ENCODE results near the gene SLC27A5. TPM values are rescaled to one million over a fixed set of nuclear protein-coding genes. Genes with fewer than 3 reads are reported as not detected.
"Not testable (repeated sequence)": the region's sequence is repeated elsewhere in the genome, so short reads cannot be mapped to it uniquely, and the experiment has no call there.

Gene SLC27A5
- total RNA-seq, 2 donors from 2014 or later = 6.6 to 20.7 TPM

DNA sequence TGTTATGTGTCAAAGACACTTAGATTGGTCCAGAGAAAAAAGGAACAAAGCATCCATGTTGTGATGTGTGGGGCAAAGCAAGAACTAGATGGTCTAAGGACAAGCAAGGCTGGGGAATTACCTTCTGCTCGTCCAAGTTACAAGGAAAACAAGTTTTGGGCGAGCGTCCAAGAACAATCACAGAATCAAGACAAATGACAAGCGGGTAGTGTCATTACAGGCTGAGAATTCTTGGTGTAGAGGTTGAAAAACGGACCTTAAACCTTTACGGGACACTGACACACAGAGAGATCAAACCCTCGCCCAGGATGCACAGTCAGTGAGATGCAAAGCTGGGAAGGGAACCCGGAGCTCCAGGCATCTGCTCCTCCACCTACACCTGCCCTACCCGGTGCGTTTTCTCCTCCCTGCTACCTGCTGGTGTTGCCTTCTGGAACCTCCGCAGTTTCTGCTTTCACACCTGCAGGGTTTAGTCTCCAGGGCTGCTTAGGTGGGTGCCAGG lies 60.9 kb downstream of the SLC27A5 start:
- Histone ChIP-seq H3K4me1 (replicated peaks) (no peaks in the 10 kb centered on the region), H3K27ac (peak overlapping the region; percentile 66 to 74), H3K9me3 (no peaks in the 10 kb centered on the region), H3K4me3 (peak overlapping the region; percentile 87 to 91), H3K36me3 (no peaks in the 10 kb centered on the region), H3K27me3 (replicated peaks; ENCODE audit: insufficient read depth) (no peaks in the 10 kb centered on the region)
- TF ChIP-seq POLR2A (IDR thresholded peaks at IDR 0.05) (no peak), POLR2AphosphoS5 (IDR thresholded peaks at IDR 0.05) (no peak)
- TF ChIP-seq, protein P1, sequence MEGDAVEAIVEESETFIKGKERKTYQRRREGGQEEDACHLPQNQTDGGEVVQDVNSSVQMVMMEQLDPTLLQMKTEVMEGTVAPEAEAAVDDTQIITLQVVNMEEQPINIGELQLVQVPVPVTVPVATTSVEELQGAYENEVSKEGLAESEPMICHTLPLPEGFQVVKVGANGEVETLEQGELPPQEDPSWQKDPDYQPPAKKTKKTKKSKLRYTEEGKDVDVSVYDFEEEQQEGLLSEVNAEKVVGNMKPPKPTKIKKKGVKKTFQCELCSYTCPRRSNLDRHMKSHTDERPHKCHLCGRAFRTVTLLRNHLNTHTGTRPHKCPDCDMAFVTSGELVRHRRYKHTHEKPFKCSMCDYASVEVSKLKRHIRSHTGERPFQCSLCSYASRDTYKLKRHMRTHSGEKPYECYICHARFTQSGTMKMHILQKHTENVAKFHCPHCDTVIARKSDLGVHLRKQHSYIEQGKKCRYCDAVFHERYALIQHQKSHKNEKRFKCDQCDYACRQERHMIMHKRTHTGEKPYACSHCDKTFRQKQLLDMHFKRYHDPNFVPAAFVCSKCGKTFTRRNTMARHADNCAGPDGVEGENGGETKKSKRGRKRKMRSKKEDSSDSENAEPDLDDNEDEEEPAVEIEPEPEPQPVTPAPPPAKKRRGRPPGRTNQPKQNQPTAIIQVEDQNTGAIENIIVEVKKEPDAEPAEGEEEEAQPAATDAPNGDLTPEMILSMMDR (IDR thresholded peaks at IDR 0.05) = no peak
- WGBS = 5% methylated on average over 11 of the region's 11 CpGs
- peak; percentile 59 for DNase-seq (ENCODE audit: low spot score)
- intact Hi-C loops (cut with DNase I) = no loop called here

DNA sequence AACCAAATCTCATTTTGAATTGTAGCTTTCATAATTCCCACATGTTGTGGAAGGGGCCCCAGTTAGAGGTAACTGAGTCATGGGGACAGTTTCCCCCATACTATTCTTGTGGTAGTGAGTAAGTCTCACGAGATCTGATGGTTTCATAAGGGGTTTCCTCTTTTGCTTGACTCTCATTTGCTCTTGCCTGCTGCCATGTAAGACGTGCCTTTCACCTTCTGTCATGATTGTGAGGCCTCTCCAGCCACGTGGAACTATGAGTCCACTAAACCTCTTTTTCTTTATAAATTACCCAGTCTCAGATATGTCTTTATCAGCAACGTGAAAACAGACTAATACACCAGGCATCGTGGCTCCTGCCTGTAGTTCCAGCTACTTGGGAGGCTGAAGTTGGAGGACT lies 61.8 kb downstream of the SLC27A5 start:
- not testable (repeated sequence) for H3K4me1 ChIP-seq (replicated peaks)

DNA sequence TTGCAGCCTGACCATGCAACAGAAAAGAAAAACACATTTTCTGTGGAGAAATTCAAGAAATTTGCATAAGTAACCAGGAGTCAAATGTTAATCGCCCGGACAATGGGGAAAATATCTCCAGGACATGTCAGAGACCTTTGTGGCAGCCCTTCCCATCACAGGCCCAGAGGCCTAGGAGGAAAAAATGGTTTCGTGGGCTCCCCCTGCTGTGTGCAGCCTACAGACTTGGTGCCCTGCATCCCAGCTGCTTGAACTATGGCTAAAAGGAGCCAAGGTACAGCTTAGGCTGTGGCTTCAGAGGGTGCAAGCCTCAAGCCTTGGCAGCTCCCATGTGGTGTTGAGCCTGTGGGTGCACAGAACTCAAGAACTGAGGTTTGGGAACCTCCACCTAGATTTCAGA lies 62.9 kb downstream of the SLC27A5 start:
- H3K36me3 ChIP-seq; H3K27ac ChIP-seq; H3K9me3 ChIP-seq; H3K4me3 ChIP-seq; H3K27me3 ChIP-seq (replicated peaks; ENCODE audit: insufficient read depth); H3K4me1 ChIP-seq (replicated peaks); intact Hi-C loops (cut with DNase I); DNase-seq (ENCODE audit: low spot score): not testable (repeated sequence)
- WGBS = 65% methylated on average over 3 of the region's 3 CpGs

More for the DNA sequence above, 61.8 kb downstream of the SLC27A5 start:
- H3K4me3 ChIP-seq; H3K36me3 ChIP-seq; intact Hi-C loops (cut with DNase I); DNase-seq (ENCODE audit: low spot score); H3K27me3 ChIP-seq (replicated peaks; ENCODE audit: insufficient read depth); H3K27ac ChIP-seq; H3K9me3 ChIP-seq: not testable (repeated sequence)
- WGBS = 65% methylated on average over 5 of the region's 5 CpGs

Small RNAs within 50 kb of the gene (microRNA-seq; reads per million reads assigned to microRNA genes)
- 0.59 reads per million for gene MIR6807

Small RNAs within 50 kb of the gene (small RNA-seq; reads per million reads assigned to genes)
- gene MIR6807 (0 reads per million in 2 donors), gene RN7SL525P (0 reads per million in 2 donors), gene RN7SL693P (0 reads per million in 2 donors), gene RNU6-1337P (0 reads per million in 2 donors)

Other genes starting within 250 kb of the SLC27A5 start
- 1 to 10 TPM; 6.1 to 9.3 TPM for gene ZNF8, start 233.0 kb downstream of the SLC27A5 start, total RNA-seq
- gene ERVK3-1, start 206.6 kb downstream of the SLC27A5 start, total RNA-seq = 10 to 100 TPM; 40.1 to 54.5 TPM
- 1 to 10 TPM; 2.7 to 4.1 TPM for gene ZSCAN22, start 185.0 kb downstream of the SLC27A5 start, total RNA-seq
- gene A1BG, start 158.5 kb downstream of the SLC27A5 start, total RNA-seq = 10 to 100 TPM in 1 of 2 donors, 1 to 10 TPM in 1; 5.6 to 25.6 TPM
- gene ZNF497, start 149.2 kb downstream of the SLC27A5 start, total RNA-seq = 10 to 100 TPM in 1 of 2 donors, 1 to 10 TPM in 1; 6.6 to 11.0 TPM
- gene ZNF837, start 131.0 kb downstream of the SLC27A5 start, total RNA-seq = 10 to 100 TPM; 12.2 to 15.7 TPM
- gene RPS5, start 124.7 kb downstream of the SLC27A5 start, total RNA-seq = 1,000 to 10,000 TPM; 1,184 to 2,289 TPM
- gene RNF225, start 116.3 kb downstream of the SLC27A5 start, total RNA-seq = 1 to 10 TPM in 1 of 2 donors, under 1 TPM in 1; 0.62 to 7.0 TPM
- gene ZNF584, start 103.3 kb downstream of the SLC27A5 start, total RNA-seq = 10 to 100 TPM; 10.8 to 19.4 TPM
- 10 to 100 TPM in 1 of 2 donors, 1 to 10 TPM in 1; 8.1 to 12.2 TPM for gene ZNF132, start 71.8 kb downstream of the SLC27A5 start, total RNA-seq
- 10 to 100 TPM; 10.8 to 16.4 TPM for gene ZNF324B, start 60.4 kb downstream of the SLC27A5 start, total RNA-seq
- 10 to 100 TPM; 22.9 to 27.1 TPM for gene ZNF324, start 44.9 kb downstream of the SLC27A5 start, total RNA-seq
- 10 to 100 TPM; 37.8 to 38.0 TPM for gene ZNF446, start 35.6 kb downstream of the SLC27A5 start, total RNA-seq
- 10 to 100 TPM; 22.0 to 24.0 TPM for gene ZBTB45, start 7.8 kb upstream of the SLC27A5 start, total RNA-seq
- gene TRIM28, start 32.1 kb upstream of the SLC27A5 start, total RNA-seq = 100 to 1,000 TPM; 237 to 374 TPM
- 100 to 1,000 TPM; 102 to 126 TPM for gene CHMP2A, start 43.1 kb upstream of the SLC27A5 start, total RNA-seq
- 10 to 100 TPM; 27.7 to 44.2 TPM for gene UBE2M, start 46.6 kb upstream of the SLC27A5 start, total RNA-seq
- 10 to 100 TPM; 47.5 to 67.3 TPM for gene MZF1, start 61.3 kb upstream of the SLC27A5 start, total RNA-seq

Measured in prostate gland (tissue), 2 donors.